ENCODE results near the gene TMEM272.
"Not testable (repeated sequence)": the region's sequence is repeated elsewhere in the genome, so short reads cannot be mapped to it uniquely, and the experiment has no call there.

The TMEM272 gene

GRCh38 chr13:51839711-51840540, 5.1 kb downstream of the TMEM272 start:
- Mint-ChIP-seq H3K36me3 (no peaks in the 10 kb centered on the region), H3K9me3 (no peaks in the 10 kb centered on the region), H3K4me1 (peaks cover 3% of the 10 kb centered on the region), H3K27ac (no peak overlapping the region), H3K4me3 (no peak overlapping the region), H3K27me3 (peaks cover 32% of the 10 kb centered on the region)
- no peak for ATAC-seq

- Mint-ChIP-seq H3K36me3 (no peaks in the 10 kb centered on the region), H3K27me3 (peaks cover 29% of the 10 kb centered on the region), H3K4me1 (no peaks in the 10 kb centered on the region), H3K27ac (no peak overlapping the region), H3K4me3 (no peak overlapping the region), H3K9me3 (no peaks in the 10 kb centered on the region)
- no peak for ATAC-seq
Observed at GRCh38 chr13:51838240-51838846, 6.6 kb downstream of the TMEM272 start.

DNA sequence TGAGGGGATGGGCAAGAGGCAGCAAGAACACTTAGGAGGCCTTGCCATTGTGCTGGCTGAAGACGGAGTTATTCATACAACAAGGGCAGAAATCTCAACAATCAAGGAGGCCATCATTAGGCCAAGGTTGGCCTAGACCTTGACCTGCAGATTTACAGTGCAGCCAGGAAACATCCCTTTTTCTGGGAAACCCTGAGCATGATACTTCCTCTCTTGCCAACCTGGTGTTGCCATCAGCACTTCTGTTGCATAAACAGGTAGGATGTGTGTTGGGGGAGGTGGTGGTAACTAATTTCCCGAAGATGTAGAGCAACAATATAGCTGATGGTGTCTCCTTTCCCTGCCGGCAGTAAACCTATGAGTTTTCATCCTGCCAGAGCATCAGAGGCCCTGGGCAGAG, 8.0 kb downstream of the TMEM272 start:
- Mint-ChIP-seq H3K9me3 (no peaks in the 10 kb centered on the region), H3K27ac (no peak overlapping the region), H3K4me3 (no peak overlapping the region), H3K4me1 (peaks cover 12% of the 10 kb centered on the region), H3K27me3 (peaks cover 39% of the 10 kb centered on the region), H3K36me3 (no peaks in the 10 kb centered on the region)
- ATAC-seq = no peak

DNA sequence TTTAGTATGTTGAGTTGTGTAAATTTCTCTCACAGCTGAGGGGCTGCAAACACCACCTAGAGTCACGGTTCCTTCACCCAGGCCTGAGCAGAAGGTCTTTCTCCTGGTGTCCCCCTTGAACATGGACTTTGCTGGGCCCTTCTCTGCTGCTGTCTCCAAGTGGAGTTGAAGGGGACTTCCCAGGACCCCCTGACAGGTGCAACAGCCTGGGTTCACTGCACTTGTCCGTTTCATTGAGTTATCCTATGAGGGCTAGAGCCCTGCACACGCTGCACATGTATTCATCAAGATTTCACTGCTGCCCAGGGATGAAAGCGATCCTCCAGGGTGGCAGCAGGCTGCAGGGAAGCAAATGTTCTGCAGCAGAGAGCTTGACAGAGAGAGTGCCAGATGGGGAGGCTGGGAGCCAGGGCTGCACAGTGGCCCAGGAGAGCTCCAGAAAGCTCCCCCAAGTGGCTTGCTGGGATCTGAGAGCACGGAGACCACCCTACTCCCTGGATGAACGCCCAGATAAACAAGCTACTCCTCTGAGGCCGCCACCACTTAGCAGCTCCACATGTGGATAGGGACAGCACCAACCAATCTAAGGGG, 10.3 kb downstream of the TMEM272 start:
- H3K27me3 Mint-ChIP-seq = peaks cover 39% of the 10 kb centered on the region
- H3K9me3 Mint-ChIP-seq = no peaks in the 10 kb centered on the region
- H3K4me3 Mint-ChIP-seq = no peak overlapping the region
- H3K36me3 Mint-ChIP-seq = no peaks in the 10 kb centered on the region
- no peak for ATAC-seq
- H3K27ac Mint-ChIP-seq = no peak overlapping the region
- H3K4me1 Mint-ChIP-seq = peaks cover 24% of the 10 kb centered on the region

DNA sequence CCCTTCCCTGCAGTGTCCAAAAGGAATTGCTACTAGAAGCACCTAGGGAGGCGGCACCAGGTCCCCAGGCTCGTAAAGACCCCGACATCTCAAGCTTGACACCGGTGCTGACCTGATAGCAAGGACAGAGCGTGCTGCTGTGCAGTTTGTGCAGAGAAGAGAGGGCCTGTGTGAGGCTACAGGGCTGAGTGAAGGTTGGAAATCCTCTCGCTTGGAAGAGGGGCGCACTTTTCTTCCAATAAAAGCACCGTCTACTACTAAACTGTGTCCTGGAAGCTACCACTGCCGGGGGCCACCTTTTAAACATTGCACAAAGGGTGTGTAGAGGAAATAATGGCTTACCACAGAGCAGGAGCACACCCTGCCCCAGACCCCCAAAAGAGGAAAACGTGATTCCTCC, 11.0 kb downstream of the TMEM272 start:
- H3K4me1 Mint-ChIP-seq = peaks cover 31% of the 10 kb centered on the region
- H3K27me3 Mint-ChIP-seq = peaks cover 32% of the 10 kb centered on the region
- no peak overlapping the region for H3K4me3 Mint-ChIP-seq
- no peaks in the 10 kb centered on the region for H3K36me3 Mint-ChIP-seq
- H3K27ac Mint-ChIP-seq = no peak overlapping the region
- ATAC-seq = no peak
- H3K9me3 Mint-ChIP-seq = no peaks in the 10 kb centered on the region

DNA sequence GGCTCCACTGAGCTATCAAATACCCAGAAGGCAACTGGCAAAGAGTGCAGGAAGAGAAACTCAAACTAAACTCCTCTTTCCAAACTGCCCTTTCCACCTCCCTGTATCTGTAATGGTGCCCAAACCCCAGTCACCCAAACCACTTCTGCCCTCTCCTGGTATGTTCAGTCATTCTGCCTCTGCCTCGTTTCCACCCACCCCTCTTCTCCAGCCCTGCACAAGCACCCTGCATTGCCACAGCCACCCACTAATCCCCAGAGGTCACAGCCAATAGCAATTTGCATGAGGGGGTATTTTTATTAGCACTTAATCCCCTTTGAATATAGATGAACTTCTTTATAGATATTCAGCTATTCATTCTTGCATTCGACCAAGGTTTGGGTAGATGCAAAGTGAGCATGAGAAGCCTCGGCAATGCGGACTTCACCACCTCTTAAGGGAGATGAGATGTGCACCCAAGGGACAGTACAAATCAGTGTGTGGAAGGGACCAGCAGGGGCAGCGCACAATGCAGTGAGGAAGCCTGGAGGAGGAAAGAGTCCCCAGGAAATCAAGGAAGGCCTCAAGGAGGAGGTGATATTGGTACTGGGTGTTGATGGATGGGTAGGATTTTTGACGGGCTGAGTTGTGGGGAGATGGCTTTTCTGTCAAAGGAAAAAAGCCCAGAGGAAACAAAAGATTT, 12.4 kb downstream of the TMEM272 start:
- H3K27ac Mint-ChIP-seq = peak overlapping the region; percentile 1
- peaks cover 39% of the 10 kb centered on the region for H3K4me1 Mint-ChIP-seq
- ATAC-seq = peak; percentile 94
- H3K27me3 Mint-ChIP-seq = peaks cover 23% of the 10 kb centered on the region
- peak overlapping the region; percentile 32 for H3K4me3 Mint-ChIP-seq
- no peaks in the 10 kb centered on the region for H3K36me3 Mint-ChIP-seq
- no peaks in the 10 kb centered on the region for H3K9me3 Mint-ChIP-seq

DNA sequence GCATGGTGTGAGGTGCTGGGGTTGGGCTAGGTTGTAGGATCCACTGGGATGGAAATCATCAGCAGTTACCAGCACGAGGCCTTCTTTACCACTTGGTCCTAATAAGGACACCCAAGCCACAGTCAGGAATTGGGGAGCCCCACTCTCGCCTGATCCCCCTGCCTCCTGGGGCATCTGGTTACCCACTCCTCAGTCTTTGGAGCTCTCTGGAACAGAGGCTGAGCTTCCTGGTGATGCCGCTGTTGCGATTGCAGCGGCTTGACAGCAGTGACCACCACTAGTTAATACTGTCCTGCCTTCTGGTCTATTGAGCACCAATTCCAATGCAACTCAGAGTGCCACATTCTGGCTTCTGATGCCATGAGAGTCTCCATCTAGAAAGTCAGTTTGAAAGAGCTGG, 13.5 kb downstream of the TMEM272 start:
- Mint-ChIP-seq H3K27me3 (peaks cover 15% of the 10 kb centered on the region), H3K4me1 (peaks cover 39% of the 10 kb centered on the region), H3K4me3 (no peak overlapping the region), H3K36me3 (no peaks in the 10 kb centered on the region), H3K9me3 (no peaks in the 10 kb centered on the region), H3K27ac (peak overlapping the region; percentile 1)
- ATAC-seq = no peak

DNA sequence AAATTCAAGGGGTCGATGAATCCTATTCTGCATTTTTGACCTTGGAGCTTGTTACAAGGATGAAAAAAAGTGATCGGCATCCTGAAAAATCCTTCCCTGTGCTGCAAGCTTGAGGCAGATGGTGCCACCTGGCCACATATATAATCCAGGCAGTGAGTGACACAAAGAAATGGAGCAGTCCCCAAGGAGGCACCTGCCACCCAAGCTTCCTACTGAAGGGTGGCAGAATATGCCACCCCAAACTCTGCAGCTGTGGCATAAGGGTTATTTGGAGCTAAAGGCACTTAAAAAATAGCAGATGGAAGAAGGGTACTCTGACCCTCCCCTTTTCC, 15.4 kb downstream of the TMEM272 start:
- H3K4me3 Mint-ChIP-seq = no peak overlapping the region
- no peaks in the 10 kb centered on the region for H3K36me3 Mint-ChIP-seq
- no peaks in the 10 kb centered on the region for H3K9me3 Mint-ChIP-seq
- ATAC-seq = no peak
- H3K27ac Mint-ChIP-seq = no peak overlapping the region
- peaks cover 52% of the 10 kb centered on the region for H3K4me1 Mint-ChIP-seq
- H3K27me3 Mint-ChIP-seq = peaks cover 15% of the 10 kb centered on the region

- H3K27ac Mint-ChIP-seq = no peak overlapping the region
- ATAC-seq = no peak
- H3K9me3 Mint-ChIP-seq = no peaks in the 10 kb centered on the region
- H3K27me3 Mint-ChIP-seq = peaks cover 15% of the 10 kb centered on the region
- peaks cover 52% of the 10 kb centered on the region for H3K4me1 Mint-ChIP-seq
- H3K4me3 Mint-ChIP-seq = no peak overlapping the region
- H3K36me3 Mint-ChIP-seq = no peaks in the 10 kb centered on the region
Observed at GRCh38 chr13:51828730-51829567, 16.0 kb downstream of the TMEM272 start.

GRCh38 chr13:51827254-51827653, 17.7 kb downstream of the TMEM272 start:
- H3K27ac Mint-ChIP-seq = no peak overlapping the region
- ATAC-seq = no peak
- H3K4me1 Mint-ChIP-seq = peaks cover 49% of the 10 kb centered on the region
- no peaks in the 10 kb centered on the region for H3K27me3 Mint-ChIP-seq
- no peaks in the 10 kb centered on the region for H3K9me3 Mint-ChIP-seq
- H3K4me3 Mint-ChIP-seq = no peak overlapping the region
- no peaks in the 10 kb centered on the region for H3K36me3 Mint-ChIP-seq

- Mint-ChIP-seq H3K36me3 (no peaks in the 10 kb centered on the region), H3K27me3 (no peaks in the 10 kb centered on the region), H3K4me3 (no peak overlapping the region), H3K4me1 (peaks cover 49% of the 10 kb centered on the region), H3K27ac (no peak overlapping the region), H3K9me3 (no peaks in the 10 kb centered on the region)
- ATAC-seq = no peak
Observed at GRCh38 chr13:51826606-51827005, 18.4 kb downstream of the TMEM272 start.

DNA sequence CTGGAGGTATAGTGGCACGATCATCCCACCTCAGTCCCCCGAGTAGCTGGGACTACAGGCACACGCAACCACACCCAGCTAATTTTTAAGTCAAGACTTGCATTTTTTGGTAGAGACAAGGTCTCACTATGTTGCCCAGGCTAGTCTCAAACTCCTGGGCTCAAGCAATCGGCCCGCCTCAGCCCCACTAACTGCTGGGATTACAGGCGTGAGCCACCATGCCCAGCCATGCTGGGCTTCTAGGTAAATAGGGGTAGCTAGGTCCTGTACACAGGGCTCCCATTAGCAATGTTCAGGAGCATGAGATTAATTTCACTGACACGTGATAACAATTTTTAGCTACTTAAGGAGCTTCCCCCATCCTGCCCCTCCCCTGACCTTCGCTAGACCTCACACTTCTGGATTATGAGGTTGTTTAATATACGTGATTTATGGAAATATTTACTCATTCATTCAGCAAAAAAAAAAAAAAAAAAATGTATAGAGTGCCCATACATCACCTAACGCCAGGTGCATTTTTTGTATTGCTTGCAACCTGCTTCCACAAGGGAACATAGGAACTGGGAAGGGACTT, 19.2 kb downstream of the TMEM272 start:
- ATAC-seq = no peak
- H3K36me3 Mint-ChIP-seq = no peaks in the 10 kb centered on the region

GRCh38 chr13:51825165-51825592, 19.8 kb downstream of the TMEM272 start:
- Mint-ChIP-seq H3K4me1 (peaks cover 61% of the 10 kb centered on the region), H3K27me3 (no peaks in the 10 kb centered on the region), H3K9me3 (no peaks in the 10 kb centered on the region), H3K4me3 (no peak overlapping the region), H3K27ac (no peak overlapping the region), H3K36me3 (no peaks in the 10 kb centered on the region)
- no peak for ATAC-seq

More for the DNA sequence above, 19.2 kb downstream of the TMEM272 start:
- H3K4me3 Mint-ChIP-seq = no peak overlapping the region
- H3K4me1 Mint-ChIP-seq = peaks cover 57% of the 10 kb centered on the region
- no peak overlapping the region for H3K27ac Mint-ChIP-seq
- no peaks in the 10 kb centered on the region for H3K27me3 Mint-ChIP-seq
- H3K9me3 Mint-ChIP-seq = no peaks in the 10 kb centered on the region

DNA sequence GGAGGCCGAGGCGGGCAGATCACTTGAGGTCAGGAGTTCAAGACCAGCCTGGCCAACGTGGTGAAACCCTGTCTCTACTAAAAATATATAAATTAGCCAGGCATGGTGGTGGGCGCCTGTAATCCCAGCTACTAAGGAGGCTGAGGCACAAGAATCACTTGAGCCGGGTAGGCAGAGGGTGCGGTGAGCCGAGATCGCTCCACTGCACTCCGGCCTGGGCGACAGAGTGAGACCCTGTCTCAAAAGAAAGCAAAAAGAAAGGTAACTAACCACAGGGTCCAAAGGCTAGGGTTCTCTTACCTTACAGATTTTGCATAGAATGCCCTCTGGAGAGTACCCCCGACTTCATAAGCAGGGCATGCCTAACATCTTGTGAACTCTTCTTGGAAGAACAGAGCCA, 20.3 kb downstream of the TMEM272 start:
- not testable (repeated sequence) for H3K27ac Mint-ChIP-seq, H3K4me3 Mint-ChIP-seq, ATAC-seq, H3K9me3 Mint-ChIP-seq, H3K27me3 Mint-ChIP-seq, H3K36me3 Mint-ChIP-seq
- H3K4me1 Mint-ChIP-seq = peaks cover 61% of the 10 kb centered on the region
